CD4-positive, alpha-beta memory T cell (primary cell): ENCODE results near the gene TMC2. TPM values are rescaled to one million over a fixed set of nuclear protein-coding genes. Genes with fewer than 3 reads are reported as not detected.

Source experiments
- CTCF ChIA-PET: fragments of 350-600 bp; sonication (Branson Sonifier 250); formaldehyde crosslinking; loops from one replicate; lab custom pipeline; 2021; ENCODE audit warnings: inconsistent platforms; ENCODE audit not compliant: partially characterized antibody; lab: Charles Lee
- POLR2A ChIA-PET: fragments of 350-600 bp; sonication (Branson Sonifier 250); formaldehyde crosslinking; loops from one replicate; lab custom pipeline; 2021; ENCODE audit not compliant: partially characterized antibody; lab: Charles Lee
- DNase-seq, 5 donors: peaks; one replicate each; pipeline versions ENCODE4 v3.0.0 to v3.0.0-alpha.2; 2020 to 2022; ENCODE audit warnings: mixed read lengths in 1 of 5
- H3K27ac ChIP-seq: one replicate; pipeline ENCODE4 v1.7.0; 2013; ENCODE audit warnings: low read depth, low read length
- H3K27me3 ChIP-seq: 2 replicates; pipeline ENCODE4 v1.7.0; 2013; ENCODE audit warnings: mild to moderate bottlenecking, low read length, moderate library complexity; ENCODE audit not compliant: insufficient read depth
- H3K36me3 ChIP-seq: 2 replicates; pipeline ENCODE4 v1.7.0; 2013; ENCODE audit warnings: mild to moderate bottlenecking, low read length, moderate library complexity; ENCODE audit not compliant: insufficient read depth
- H3K4me1 ChIP-seq: 2 replicates; pipeline ENCODE4 v1.7.0; 2013; ENCODE audit warnings: mild to moderate bottlenecking, low read length, moderate library complexity; ENCODE audit not compliant: insufficient read depth
- H3K4me3 ChIP-seq, 2 donors: one replicate each; pipeline ENCODE4 v1.7.0; 2013; ENCODE audit warnings: low read length in 2 of 2, mild to moderate bottlenecking in 1 of 2
- H3K9me3 ChIP-seq, 2 donors: one replicate each; pipeline ENCODE4 v1.7.0; 2013; ENCODE audit warnings: low read length in 2 of 2, control low read depth in 1 of 2; ENCODE audit not compliant: control insufficient read depth in 1 of 2
- H3K27ac Mint-ChIP-seq, 7 donors: one replicate each; pipeline ENCODE4 v1.8.0; 2020 to 2021; ENCODE audit warnings: mixed read lengths in 7 of 7, mild to moderate bottlenecking in 6 of 7, inconsistent platforms in 3 of 7, moderate library complexity in 3 of 7
- H3K27me3 Mint-ChIP-seq, 2 donors: one replicate each; pipeline ENCODE4 v1.8.0; 2020 to 2021; ENCODE audit warnings: mixed read lengths in 2 of 2
- H3K36me3 Mint-ChIP-seq, 2 donors: one replicate each; pipeline ENCODE4 v1.8.0; 2020 to 2021; ENCODE audit warnings: mixed read lengths in 2 of 2, inconsistent platforms in 1 of 2, mild to moderate bottlenecking in 1 of 2
- H3K4me1 Mint-ChIP-seq, 4 donors: one replicate each; pipeline ENCODE4 v1.8.0; 2020 to 2021; ENCODE audit warnings: mixed read lengths in 4 of 4, mild to moderate bottlenecking in 1 of 4
- H3K4me3 Mint-ChIP-seq, 8 donors: one replicate each; pipeline ENCODE4 v1.8.0; 2020 to 2021; ENCODE audit warnings: mixed read lengths in 8 of 8, mild to moderate bottlenecking in 7 of 8, moderate library complexity in 6 of 8, inconsistent platforms in 3 of 8
- H3K9me3 Mint-ChIP-seq, 8 donors: one replicate each; pipeline ENCODE4 v1.8.0; 2020 to 2021; ENCODE audit warnings: mixed read lengths in 8 of 8, mild to moderate bottlenecking in 5 of 8, inconsistent platforms in 3 of 8, moderate library complexity in 1 of 8
- intact Hi-C: fragments of 100-400 bp; cut with micrococcal nuclease; formaldehyde crosslinking; loops from one replicate; pipeline ENCODE4 v1.15.1; 2023
- polyA plus RNA-seq, 2 donors: library from polyadenylated mRNA; unstranded; fragments of 300-500 nt; fragmentation: Illumina TruSeq; gene quantifications; one replicate each; pipeline ENCODE4 v1.2.3, GENCODE V29; 2021
- total RNA-seq, 2 experiments: library from RNA; stranded (reverse); gene quantifications; one replicate each; pipeline ENCODE4 v1.2.3, GENCODE V29; 2021

The TMC2 gene
- total and polyA plus RNA-seq, 4 experiments from 2014 or later = not detected

DNA sequence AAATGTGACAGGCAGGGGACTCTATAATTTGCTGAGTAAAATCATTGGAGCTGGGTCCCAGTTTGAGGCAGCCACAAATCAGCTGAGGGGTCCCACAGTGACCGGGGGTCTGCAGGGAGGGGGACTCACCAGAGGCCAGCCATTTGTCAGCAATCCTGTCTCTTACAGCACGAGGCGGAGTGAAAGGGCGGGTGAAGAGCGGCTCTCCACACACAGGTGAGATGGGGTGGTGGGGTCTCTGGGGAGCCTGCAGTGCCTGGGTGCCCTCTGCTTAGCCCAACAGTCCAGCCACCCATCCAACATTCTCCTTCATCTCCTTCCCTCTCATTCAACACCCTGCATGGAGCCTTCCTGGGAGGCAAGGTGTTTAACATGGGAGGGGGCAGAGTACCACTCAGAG is 728 bp downstream of the TMC2 start:
- Histone ChIP-seq H3K36me3 (no peaks in the 10 kb centered on the region), H3K27me3 (peaks cover 4% of the 10 kb centered on the region), H3K27ac (no peak overlapping the region), H3K4me3 (no peak overlapping the region), H3K4me1 (no peaks in the 10 kb centered on the region), H3K9me3 (no peaks in the 10 kb centered on the region)
- ChIA-PET POLR2A (no interaction called here), CTCF (interaction anchor here (1.9 kb wide), 1 partner anchor 15 kb away, joined by 7 read pairs; no protein-coding TSS in a partner anchor)
- Mint-ChIP-seq H3K27me3 (peaks cover 22 to 36% of the 10 kb centered on the region in 2 donors), H3K4me3 (no peak overlapping the region), H3K9me3 (no peaks in the 10 kb centered on the region), H3K36me3 (no peaks in the 10 kb centered on the region), H3K4me1 (no peaks in the 10 kb centered on the region), H3K27ac (no peak overlapping the region)
- intact Hi-C loops = no loop called here
- no peak for DNase-seq

DNA sequence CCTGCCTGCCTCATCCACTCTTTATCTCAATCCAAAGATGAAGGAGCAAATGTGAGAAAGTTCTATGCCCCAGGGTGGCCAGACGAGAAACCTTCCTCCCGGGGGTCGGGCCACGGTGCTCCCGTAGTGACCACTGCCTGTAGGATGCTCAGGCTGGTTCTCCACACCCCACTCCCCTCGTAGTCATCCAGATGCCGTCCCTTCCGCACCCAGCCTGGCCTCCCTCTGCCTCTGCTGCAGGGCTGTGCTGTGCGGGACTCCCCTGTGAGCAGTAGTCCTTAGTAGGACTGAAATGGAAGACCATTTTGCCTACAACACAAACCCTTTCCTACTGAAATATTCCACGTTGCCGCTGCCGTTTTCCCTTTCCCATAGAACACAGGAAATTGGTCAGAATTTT is 2.0 kb downstream of the TMC2 start:
- H3K4me1 Mint-ChIP-seq = no peaks in the 10 kb centered on the region
- H3K36me3 Mint-ChIP-seq = no peaks in the 10 kb centered on the region
- intact Hi-C loops = no loop called here
- no peak overlapping the region for H3K27ac Mint-ChIP-seq
- POLR2A ChIA-PET = no interaction called here
- Histone ChIP-seq H3K9me3 (no peaks in the 10 kb centered on the region), H3K4me1 (no peaks in the 10 kb centered on the region), H3K36me3 (no peaks in the 10 kb centered on the region), H3K27ac (no peak overlapping the region), H3K27me3 (peaks cover 4% of the 10 kb centered on the region), H3K4me3 (no peak overlapping the region)
- no peak overlapping the region for H3K4me3 Mint-ChIP-seq
- H3K9me3 Mint-ChIP-seq = no peaks in the 10 kb centered on the region
- H3K27me3 Mint-ChIP-seq = peaks cover 21 to 36% of the 10 kb centered on the region in 2 donors
- no peak for DNase-seq
- CTCF ChIA-PET = no interaction called here

DNA sequence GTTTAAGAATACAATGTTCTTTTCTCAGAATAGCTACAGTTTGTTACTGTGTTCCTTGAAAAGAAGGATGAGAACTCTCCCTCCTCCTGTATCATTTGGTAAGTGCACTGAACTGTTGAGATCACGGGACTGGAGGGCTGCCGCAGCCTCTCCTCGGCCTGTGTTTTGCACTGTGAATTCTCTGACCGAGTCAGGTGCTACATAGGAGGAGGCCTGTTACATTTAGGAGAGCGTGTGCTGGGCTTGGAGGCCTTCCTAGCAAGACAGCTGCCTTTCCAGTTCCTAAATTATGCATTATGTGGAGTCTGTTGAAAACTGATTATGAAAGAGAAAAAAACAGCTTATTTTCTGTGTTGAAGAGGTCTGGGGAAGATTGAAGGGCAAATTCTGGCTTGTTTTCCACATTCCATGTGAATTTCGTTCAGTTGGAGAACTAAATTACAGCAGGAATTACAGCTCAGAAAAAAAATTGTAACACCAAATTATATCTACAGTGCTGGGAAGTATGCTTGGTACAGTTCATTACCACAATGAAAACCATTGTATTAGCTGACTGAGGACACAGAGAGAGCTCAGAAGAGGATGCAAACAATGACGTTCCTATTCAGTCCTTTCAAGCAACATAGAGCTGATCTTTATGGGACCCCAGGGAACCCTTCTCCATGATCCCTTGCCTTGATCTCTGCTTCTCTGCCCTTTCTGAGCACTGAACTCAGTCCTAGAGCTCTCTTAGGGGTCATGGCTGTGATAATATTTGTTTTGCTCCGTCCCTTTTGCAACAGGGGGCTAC is 2.8 kb downstream of the TMC2 start:
- Histone ChIP-seq H3K4me1 (no peaks in the 10 kb centered on the region), H3K27ac (no peak overlapping the region), H3K27me3 (peaks cover 4% of the 10 kb centered on the region), H3K9me3 (no peaks in the 10 kb centered on the region), H3K36me3 (no peaks in the 10 kb centered on the region), H3K4me3 (no peak overlapping the region)
- Mint-ChIP-seq H3K27ac (no peak overlapping the region), H3K9me3 (no peaks in the 10 kb centered on the region), H3K4me1 (no peaks in the 10 kb centered on the region), H3K36me3 (no peaks in the 10 kb centered on the region), H3K4me3 (no peak overlapping the region), H3K27me3 (peaks cover 21 to 36% of the 10 kb centered on the region in 2 donors)
- no peak for DNase-seq
- ChIA-PET POLR2A (no interaction called here), CTCF (interaction anchor here (1.2 to 3.7 kb wide), 2 partner anchors 14 to 17 kb away, joined by 9 to 10 read pairs; no protein-coding TSS in a partner anchor)
- intact Hi-C loops = no loop called here

DNA sequence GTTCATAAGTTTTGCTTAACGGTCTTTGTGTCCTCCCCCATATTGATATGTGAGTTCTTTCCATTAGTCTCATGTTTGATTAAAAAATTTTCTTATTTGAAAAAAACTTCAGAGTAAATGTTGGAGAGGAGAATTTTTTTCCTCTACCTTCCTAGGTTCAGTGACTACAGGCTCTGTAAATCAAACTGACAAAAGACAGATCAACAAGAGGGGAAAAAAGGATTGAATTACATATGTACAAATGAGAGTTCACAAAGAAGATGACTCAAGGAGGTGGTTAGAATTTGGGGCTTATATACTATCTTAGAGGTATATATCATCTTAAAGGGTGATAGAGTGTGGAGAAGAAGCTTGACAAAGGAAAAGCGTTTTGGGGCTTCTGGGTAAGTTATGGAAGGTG is 5.6 kb downstream of the TMC2 start:
- intact Hi-C loops = no loop called here
- Histone ChIP-seq H3K4me1 (no peaks in the 10 kb centered on the region), H3K4me3 (no peak overlapping the region), H3K27me3 (peaks cover 4% of the 10 kb centered on the region), H3K27ac (no peak overlapping the region), H3K9me3 (no peaks in the 10 kb centered on the region), H3K36me3 (no peaks in the 10 kb centered on the region)
- Mint-ChIP-seq H3K4me1 (no peaks in the 10 kb centered on the region), H3K27ac (no peak overlapping the region), H3K9me3 (no peaks in the 10 kb centered on the region), H3K4me3 (no peak overlapping the region), H3K36me3 (no peaks in the 10 kb centered on the region), H3K27me3 (peaks cover 30 to 31% of the 10 kb centered on the region in 2 donors)
- ChIA-PET CTCF (interaction anchor here (1.7 to 3.7 kb wide), 2 partner anchors 17 to 20 kb away, joined by 5 to 9 read pairs; no protein-coding TSS in a partner anchor), POLR2A (no interaction called here)
- DNase-seq = no peak

DNA sequence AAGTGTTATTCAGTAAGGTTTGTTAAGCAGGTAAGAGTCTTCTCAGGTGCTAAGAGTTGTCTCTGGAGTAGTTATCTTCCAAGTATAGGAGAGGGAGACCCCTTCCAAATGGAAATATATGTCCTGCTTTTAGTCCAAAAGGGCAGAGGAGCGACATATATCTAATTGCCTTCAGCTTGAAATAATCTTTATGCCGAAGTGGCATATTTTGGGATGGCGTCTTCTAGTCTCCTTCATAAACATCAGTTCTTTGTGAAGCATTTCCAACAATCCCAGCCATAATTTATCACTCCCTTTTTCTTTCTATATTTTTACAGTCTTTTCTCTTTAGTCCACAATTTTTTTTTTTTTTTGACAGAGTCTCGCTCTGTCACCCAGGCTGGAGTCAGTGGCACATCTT is 6.0 kb downstream of the TMC2 start:
- H3K4me1 Mint-ChIP-seq = no peaks in the 10 kb centered on the region
- no peak overlapping the region for H3K4me3 Mint-ChIP-seq
- no peaks in the 10 kb centered on the region for H3K36me3 Mint-ChIP-seq
- no peak for DNase-seq
- Histone ChIP-seq H3K4me1 (no peaks in the 10 kb centered on the region), H3K4me3 (no peak overlapping the region), H3K27me3 (peaks cover 4% of the 10 kb centered on the region), H3K27ac (no peak overlapping the region), H3K9me3 (no peaks in the 10 kb centered on the region), H3K36me3 (no peaks in the 10 kb centered on the region)
- H3K27ac Mint-ChIP-seq = no peak overlapping the region
- H3K27me3 Mint-ChIP-seq = peaks cover 28 to 30% of the 10 kb centered on the region in 2 donors
- H3K9me3 Mint-ChIP-seq = no peaks in the 10 kb centered on the region
- POLR2A ChIA-PET = no interaction called here
- CTCF ChIA-PET = interaction anchor here (1.7 to 3.7 kb wide), 2 partner anchors 18 to 21 kb away, joined by 5 to 9 read pairs; no protein-coding TSS in a partner anchor
- intact Hi-C loops = no loop called here

DNA sequence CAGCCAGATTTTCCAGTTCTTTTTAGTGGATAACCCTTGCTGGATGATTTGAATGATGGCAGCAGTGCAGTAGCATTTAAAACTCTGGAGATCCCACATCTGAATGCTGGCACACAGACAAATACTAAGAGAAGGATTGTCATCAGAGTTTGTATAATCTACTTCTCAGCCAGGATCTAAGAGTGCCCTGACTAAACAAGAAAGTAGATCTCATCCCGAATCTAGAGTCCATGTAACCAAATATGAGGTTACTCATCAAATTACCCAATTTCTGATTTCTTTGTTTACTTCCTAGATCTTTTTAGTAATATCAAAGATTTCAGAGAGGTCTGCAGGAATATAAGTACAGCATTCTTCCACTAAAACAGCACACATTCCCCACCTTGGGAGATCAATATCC is 7.8 kb downstream of the TMC2 start:
- no peak for DNase-seq
- H3K27ac ChIP-seq = no peak overlapping the region
- ChIA-PET POLR2A (no interaction called here), CTCF (no interaction called here)
- no peaks in the 10 kb centered on the region for H3K9me3 Mint-ChIP-seq
- H3K36me3 Mint-ChIP-seq = no peaks in the 10 kb centered on the region
- H3K27me3 ChIP-seq = no peaks in the 10 kb centered on the region
- no peak overlapping the region for H3K4me3 Mint-ChIP-seq
- no peaks in the 10 kb centered on the region for H3K36me3 ChIP-seq
- no peaks in the 10 kb centered on the region for H3K9me3 ChIP-seq
- H3K4me3 ChIP-seq = no peak overlapping the region
- H3K27me3 Mint-ChIP-seq = peaks cover 17 to 25% of the 10 kb centered on the region in 2 donors
- no peaks in the 10 kb centered on the region for H3K4me1 Mint-ChIP-seq
- H3K4me1 ChIP-seq = no peaks in the 10 kb centered on the region
- intact Hi-C loops = no loop called here
- no peak overlapping the region for H3K27ac Mint-ChIP-seq

DNA sequence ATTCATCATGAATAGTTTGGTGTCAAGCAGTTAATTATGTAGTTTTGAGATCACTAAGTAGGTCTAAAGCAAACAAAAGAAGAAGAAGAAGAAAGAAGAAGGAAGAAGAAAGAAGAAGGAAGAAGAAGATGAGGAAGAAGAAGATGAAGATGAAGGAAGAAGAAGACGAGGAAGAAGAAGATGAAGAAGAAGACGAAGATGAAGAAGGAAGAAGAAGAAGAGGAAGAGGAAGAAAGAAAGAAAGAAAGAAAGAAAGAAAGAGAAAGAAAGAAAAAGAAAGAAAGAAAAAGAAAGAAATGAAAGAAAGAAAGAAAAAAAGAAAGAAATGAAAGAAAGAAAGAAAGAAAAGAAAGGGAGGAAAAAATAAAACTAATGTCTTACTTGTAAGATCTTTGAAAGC is 9.2 kb downstream of the TMC2 start:
- H3K36me3 Mint-ChIP-seq = no peaks in the 10 kb centered on the region
- Histone ChIP-seq H3K27ac (no peak overlapping the region), H3K4me1 (no peaks in the 10 kb centered on the region), H3K4me3 (no peak overlapping the region), H3K27me3 (no peaks in the 10 kb centered on the region), H3K9me3 (no peaks in the 10 kb centered on the region), H3K36me3 (no peaks in the 10 kb centered on the region)
- no peaks in the 10 kb centered on the region for H3K9me3 Mint-ChIP-seq
- intact Hi-C loops = no loop called here
- DNase-seq = no peak
- ChIA-PET CTCF (interaction anchor here (1.2 kb wide), 1 partner anchor 23 kb away, joined by 3 read pairs; no protein-coding TSS in a partner anchor), POLR2A (no interaction called here)
- no peak overlapping the region for H3K27ac Mint-ChIP-seq
- H3K4me1 Mint-ChIP-seq = no peaks in the 10 kb centered on the region
- H3K4me3 Mint-ChIP-seq = no peak overlapping the region
- peaks cover 14 to 29% of the 10 kb centered on the region in 2 donors for H3K27me3 Mint-ChIP-seq
